Stimulated activated CD8-positive, alpha-beta memory T cell treated with anti-CD3 and anti-CD28 coated beads, Interleukin-12 subunit alpha, Interleukin-12 subunit beta, amount 100 ng/mL, for 24 hours (primary cell): ENCODE measurements around the gene FAM124A.

ENCODE experiments used
- DNase-seq: peaks from one replicate; pipeline ENCODE4 v3.0.0-alpha.2; 2020; ENCODE audit errors: extremely low read depth

FAM124A gene

GRCh38 chr13:51243227-51243626 lies 21.0 kb downstream of the FAM124A start:
- no peak for DNase-seq

GRCh38 chr13:51243832-51244231 lies 21.6 kb downstream of the FAM124A start:
- no peak for DNase-seq

GRCh38 chr13:51244637-51245405 lies 22.6 kb downstream of the FAM124A start:
- DNase-seq, result no peak

- no peak for DNase-seq
Measured at GRCh38 chr13:51245583-51245982, 23.4 kb downstream of the FAM124A start.

- DNase-seq, result no peak
Measured at GRCh38 chr13:51246025-51246417, 23.8 kb downstream of the FAM124A start.

GRCh38 chr13:51246418-51247277 lies 24.4 kb downstream of the FAM124A start:
- no peak for DNase-seq

- DNase-seq, result no peak
Measured at GRCh38 chr13:51249255-51249654, 27.1 kb downstream of the FAM124A start.

- no peak for DNase-seq
Measured at GRCh38 chr13:51249770-51250741, 27.9 kb downstream of the FAM124A start.

- DNase-seq, result no peak
Measured at GRCh38 chr13:51251480-51251879, 29.3 kb downstream of the FAM124A start.

GRCh38 chr13:51252954-51253532 lies 30.8 kb downstream of the FAM124A start:
- no peak for DNase-seq

GRCh38 chr13:51255556-51255955 lies 33.4 kb downstream of the FAM124A start:
- no peak for DNase-seq

GRCh38 chr13:51257187-51257586 lies 35.0 kb downstream of the FAM124A start:
- DNase-seq, result no peak

- no peak for DNase-seq
Measured at GRCh38 chr13:51258612-51259548, 36.7 kb downstream of the FAM124A start.

GRCh38 chr13:51260154-51260553 lies 38.0 kb downstream of the FAM124A start:
- DNase-seq, result no peak

GRCh38 chr13:51261610-51262249 lies 39.5 kb downstream of the FAM124A start:
- DNase-seq, result no peak

- no peak for DNase-seq
Measured at GRCh38 chr13:51262501-51263211, 40.5 kb downstream of the FAM124A start.

- DNase-seq, result no peak
Measured at GRCh38 chr13:51266642-51267041, 44.4 kb downstream of the FAM124A start.

- no peak for DNase-seq
Measured at GRCh38 chr13:51267622-51268021, 45.4 kb downstream of the FAM124A start.

GRCh38 chr13:51269039-51269438 lies 46.8 kb downstream of the FAM124A start:
- no peak for DNase-seq
